Measurements from ENCODE around the gene DEFB114.

Gene DEFB114

GRCh38 chr6:49935387-49935786 lies 28.6 kb downstream of the DEFB114 start:
- no peak for DNase-seq (ENCODE audit: low spot score)

- DNase-seq (ENCODE audit: low spot score): no peak
Observed at GRCh38 chr6:49934770-49935169, 29.2 kb downstream of the DEFB114 start.

GRCh38 chr6:49933526-49933925 lies 30.4 kb downstream of the DEFB114 start:
- DNase-seq (ENCODE audit: low spot score): no peak

- DNase-seq (ENCODE audit: low spot score): no peak
Observed at GRCh38 chr6:49929340-49929739, 34.6 kb downstream of the DEFB114 start.

GRCh38 chr6:49923826-49924225 lies 40.1 kb downstream of the DEFB114 start:
- DNase-seq (ENCODE audit: low spot score): no peak

GRCh38 chr6:49919935-49920644 lies 43.9 kb downstream of the DEFB114 start:
- DNase-seq (ENCODE audit: low spot score): no peak

GRCh38 chr6:49919261-49919660 lies 44.7 kb downstream of the DEFB114 start:
- DNase-seq (ENCODE audit: low spot score): no peak

- no peak for DNase-seq (ENCODE audit: low spot score)
Observed at GRCh38 chr6:49918787-49919186, 45.2 kb downstream of the DEFB114 start.

GRCh38 chr6:49915035-49915434 lies 48.9 kb downstream of the DEFB114 start:
- DNase-seq (ENCODE audit: low spot score): no peak

GRCh38 chr6:49913636-49914375 lies 50.2 kb downstream of the DEFB114 start:
- DNase-seq (ENCODE audit: low spot score): no peak

- DNase-seq (ENCODE audit: low spot score): no peak
Observed at GRCh38 chr6:49912196-49912595, 51.8 kb downstream of the DEFB114 start.

GRCh38 chr6:49911252-49911651 lies 52.7 kb downstream of the DEFB114 start:
- no peak for DNase-seq (ENCODE audit: low spot score)
